BLaER1 treated with 17β-estradiol and CSF1 and Interleukin-3, amounts not matched to agents 10 nM and 100 nM (cell line): ENCODE measurements around the gene LRRC75B.

Source experiments
- H3K27ac ChIP-seq, 11 experiments: shearing (Covaris generic); formaldehyde crosslinking; 2 replicates each; pipeline ENCODE4 v1.8.1; 2022
- H3K27me3 ChIP-seq, 11 experiments: shearing (Covaris generic); formaldehyde crosslinking; 2 replicates each; pipeline ENCODE4 v1.8.1; 2022
- H3K36me3 ChIP-seq, 11 experiments: shearing (Covaris generic); formaldehyde crosslinking; 2 replicates each; pipeline ENCODE4 v1.8.1; 2022
- H3K4me1 ChIP-seq, 10 experiments: shearing (Covaris generic); formaldehyde crosslinking; 2 replicates each; pipeline ENCODE4 v1.8.1; 2022
- H3K4me2 ChIP-seq, 11 experiments: shearing (Covaris generic); formaldehyde crosslinking; 2 replicates each; pipeline ENCODE4 v1.8.1; 2022
- H3K4me3 ChIP-seq, 10 experiments: shearing (Covaris generic); formaldehyde crosslinking; 2 replicates each; pipeline ENCODE4 v1.8.1; 2022
- H3K9ac ChIP-seq, 11 experiments: shearing (Covaris generic); formaldehyde crosslinking; 2 replicates each; pipeline ENCODE4 v1.8.1; 2022
- H3K9me3 ChIP-seq, 11 experiments: shearing (Covaris generic); formaldehyde crosslinking; replicated peaks in 1 of 11; 2 replicates each; pipeline ENCODE4 v1.8.1; 2022
- H4K20me1 ChIP-seq, 11 experiments: shearing (Covaris generic); formaldehyde crosslinking; 2 replicates each; pipeline ENCODE4 v1.8.1; 2022
- Cebpa-rat ChIP-seq, 11 experiments: shearing (Covaris generic); IDR thresholded peaks; 2 replicates each; pipeline ENCODE4 v1.8.1; 2022

Gene LRRC75B

DNA sequence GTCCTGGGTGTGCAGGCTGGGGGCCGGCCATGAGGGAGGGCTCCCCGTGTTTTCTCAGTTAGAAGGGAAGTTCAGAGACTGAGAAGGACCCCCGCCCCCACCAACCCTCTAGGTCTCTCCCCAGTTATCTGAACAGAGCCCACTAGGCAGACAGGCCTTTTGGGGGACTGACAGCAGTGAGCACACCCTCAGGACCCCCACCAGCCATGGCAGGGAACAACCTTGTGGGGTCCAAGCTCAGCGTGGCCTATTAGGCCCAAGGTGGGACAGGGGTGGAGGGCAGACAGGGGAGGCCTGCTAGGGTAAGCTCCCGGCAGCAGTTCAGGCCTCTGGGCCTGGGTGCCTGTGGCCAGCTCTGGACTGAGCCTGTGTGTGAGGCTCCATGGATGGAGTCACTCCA is 5.6 kb downstream of the LRRC75B start:
- H3K4me1 ChIP-seq = peaks cover 8 to 43% (median 28%) of the 10 kb centered on the region in 10 experiments; a peak in 18 of 20 replicates
- no peak overlapping the region for H3K4me3 ChIP-seq
- peak overlapping the region in 1 of 11 experiments; percentile 68; a peak in 1 of 22 replicates for H3K9ac ChIP-seq
- H3K9me3 ChIP-seq = no peaks in the 10 kb centered on the region
- H3K27me3 ChIP-seq = peaks cover 8 to 13% (median 10%) of the 10 kb centered on the region in 11 experiments
- H4K20me1 ChIP-seq = peaks cover 0 to 46% (median 15%) of the 10 kb centered on the region in 11 experiments; a peak in 10 of 22 replicates
- 0 out of 22 replicates have a peak, but pooled peaks cover 0 to 5% (median 0%) of the 10 kb centered on the region in 11 experiments for H3K36me3 ChIP-seq
- peak overlapping the region in 8 of 11 experiments; percentile 68 to 92 (median 84); a peak in 14 of 22 replicates for H3K4me2 ChIP-seq
- no peak overlapping the region for H3K27ac ChIP-seq
- TF ChIP-seq Cebpa-rat (IDR thresholded peaks at IDR 0.05) = no peak

DNA sequence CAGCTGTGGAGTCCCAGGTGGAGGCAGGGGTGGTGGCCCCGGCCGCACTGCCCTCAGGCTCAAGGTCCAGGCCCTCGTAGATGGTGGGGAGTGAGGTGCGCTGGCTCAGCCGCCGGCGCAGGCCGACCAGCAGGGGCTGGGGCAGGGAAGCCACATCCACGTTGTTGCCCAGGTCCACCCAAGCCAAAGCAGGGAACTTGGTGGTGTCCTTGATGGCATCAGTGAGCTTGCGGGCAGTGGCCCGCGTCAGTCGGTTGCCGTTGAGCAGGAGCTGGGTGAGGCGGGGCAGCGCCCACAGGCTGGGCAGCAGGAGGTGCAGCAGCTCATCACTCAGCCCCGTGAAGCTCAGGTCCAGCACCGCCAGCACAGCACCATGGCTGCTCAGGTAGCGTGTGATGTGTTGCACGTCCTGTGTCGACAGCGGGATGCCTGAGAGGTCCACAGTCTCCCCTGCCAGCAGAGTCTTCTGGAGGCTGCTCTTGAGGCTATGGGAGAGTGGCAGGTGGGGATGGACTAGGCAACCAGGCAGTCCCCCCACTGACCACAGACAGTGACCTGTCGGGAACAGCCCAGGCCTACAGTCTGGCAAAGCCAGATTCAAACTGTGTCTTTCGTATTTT is 6.8 kb downstream of the LRRC75B start:
- H3K9me3 ChIP-seq = no peaks in the 10 kb centered on the region
- H3K4me2 ChIP-seq = peak overlapping the region in 3 of 11 experiments; percentile 15 to 29 (median 18); a peak in 4 of 22 replicates
- TF ChIP-seq Cebpa-rat (IDR thresholded peaks at IDR 0.05) = no peak
- peaks cover 0 to 40% (median 15%) of the 10 kb centered on the region in 11 experiments; a peak in 10 of 22 replicates for H4K20me1 ChIP-seq
- H3K36me3 ChIP-seq = 0 out of 22 replicates have a peak, but pooled peaks cover 0 to 5% (median 0%) of the 10 kb centered on the region in 11 experiments
- no peak overlapping the region for H3K9ac ChIP-seq
- no peak overlapping the region for H3K4me3 ChIP-seq
- H3K27me3 ChIP-seq = peaks cover 0 to 1% (median 0%) of the 10 kb centered on the region in 11 experiments; a peak in 2 of 22 replicates
- peaks cover 8 to 40% (median 26%) of the 10 kb centered on the region in 10 experiments; a peak in 18 of 20 replicates for H3K4me1 ChIP-seq
- no peak overlapping the region for H3K27ac ChIP-seq

DNA sequence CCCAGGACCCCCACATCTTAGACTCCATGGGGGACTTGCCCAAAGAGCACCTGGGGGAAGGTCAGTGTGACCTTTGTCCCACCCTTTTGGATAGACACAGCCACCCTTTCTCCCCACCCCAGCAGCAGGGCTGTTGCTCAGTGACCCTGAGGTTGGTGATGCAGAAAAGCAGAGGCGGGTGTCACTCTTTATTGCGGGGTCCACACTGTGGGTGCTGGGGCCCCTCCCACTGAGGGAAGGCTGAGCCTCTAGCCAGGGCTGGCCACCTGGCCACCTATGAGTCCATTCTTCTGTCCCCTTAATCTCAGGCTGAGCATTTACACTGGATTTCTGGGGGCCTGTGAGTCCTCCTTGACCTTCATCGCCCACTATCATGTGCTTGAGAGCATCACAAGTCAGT is 7.4 kb downstream of the LRRC75B start:
- no peak overlapping the region for H3K4me3 ChIP-seq
- H3K4me1 ChIP-seq = peaks cover 8 to 40% (median 26%) of the 10 kb centered on the region in 10 experiments; a peak in 18 of 20 replicates

DNA sequence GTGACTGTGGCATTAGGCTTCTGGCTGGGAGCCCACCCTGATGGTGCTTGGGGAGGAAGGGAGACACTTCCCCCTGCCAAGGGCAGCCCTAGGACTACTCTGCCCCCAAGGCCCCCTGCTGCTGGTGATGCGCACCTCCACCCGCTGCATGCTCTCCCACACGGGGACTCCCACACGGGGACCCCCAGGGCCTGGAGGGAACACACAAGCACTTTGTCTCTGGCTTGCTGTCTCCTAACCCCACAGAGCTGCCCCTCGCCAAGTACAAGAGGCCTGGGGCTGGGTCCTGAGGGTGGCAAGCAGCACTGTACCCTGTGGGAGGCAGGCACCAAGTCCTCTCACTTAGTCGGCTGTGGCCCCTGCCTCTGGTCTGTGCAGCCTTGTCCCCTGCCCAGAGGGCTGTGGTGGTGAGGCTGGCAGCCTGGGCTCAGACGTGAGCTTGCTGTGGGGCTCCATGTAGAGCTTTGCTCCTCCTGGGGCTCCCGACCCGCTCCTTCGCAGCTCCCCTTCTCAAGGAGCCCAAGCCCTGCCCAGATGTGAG is 7.9 kb downstream of the LRRC75B start:
- Histone ChIP-seq H3K9ac (no peak overlapping the region), H3K4me1 (peaks cover 8 to 40% (median 26%) of the 10 kb centered on the region in 10 experiments; a peak in 18 of 20 replicates), H4K20me1 (peaks cover 0 to 34% (median 15%) of the 10 kb centered on the region in 11 experiments; a peak in 10 of 22 replicates), H3K27ac (no peak overlapping the region), H3K27me3 (no peaks in the 10 kb centered on the region; a peak in 1 of 22 replicates), H3K4me3 (no peak overlapping the region), H3K4me2 (no peak overlapping the region), H3K36me3 (0 out of 22 replicates have a peak, but pooled peaks cover 0 to 5% (median 0%) of the 10 kb centered on the region in 11 experiments), H3K9me3 (no peaks in the 10 kb centered on the region)
- no peak for TF ChIP-seq Cebpa-rat (IDR thresholded peaks at IDR 0.05)

More for the DNA sequence above, 7.4 kb downstream of the LRRC75B start:
- Histone ChIP-seq H3K27ac (no peak overlapping the region), H4K20me1 (peaks cover 0 to 36% (median 15%) of the 10 kb centered on the region in 11 experiments; a peak in 10 of 22 replicates), H3K4me2 (peak overlapping the region in 3 of 11 experiments; percentile 15 to 29 (median 18); a peak in 2 of 22 replicates), H3K9ac (no peak overlapping the region), H3K36me3 (0 out of 22 replicates have a peak, but pooled peaks cover 0 to 5% (median 0%) of the 10 kb centered on the region in 11 experiments), H3K9me3 (no peaks in the 10 kb centered on the region), H3K27me3 (no peaks in the 10 kb centered on the region; a peak in 1 of 22 replicates)
- TF ChIP-seq Cebpa-rat (IDR thresholded peaks at IDR 0.05) = no peak

DNA sequence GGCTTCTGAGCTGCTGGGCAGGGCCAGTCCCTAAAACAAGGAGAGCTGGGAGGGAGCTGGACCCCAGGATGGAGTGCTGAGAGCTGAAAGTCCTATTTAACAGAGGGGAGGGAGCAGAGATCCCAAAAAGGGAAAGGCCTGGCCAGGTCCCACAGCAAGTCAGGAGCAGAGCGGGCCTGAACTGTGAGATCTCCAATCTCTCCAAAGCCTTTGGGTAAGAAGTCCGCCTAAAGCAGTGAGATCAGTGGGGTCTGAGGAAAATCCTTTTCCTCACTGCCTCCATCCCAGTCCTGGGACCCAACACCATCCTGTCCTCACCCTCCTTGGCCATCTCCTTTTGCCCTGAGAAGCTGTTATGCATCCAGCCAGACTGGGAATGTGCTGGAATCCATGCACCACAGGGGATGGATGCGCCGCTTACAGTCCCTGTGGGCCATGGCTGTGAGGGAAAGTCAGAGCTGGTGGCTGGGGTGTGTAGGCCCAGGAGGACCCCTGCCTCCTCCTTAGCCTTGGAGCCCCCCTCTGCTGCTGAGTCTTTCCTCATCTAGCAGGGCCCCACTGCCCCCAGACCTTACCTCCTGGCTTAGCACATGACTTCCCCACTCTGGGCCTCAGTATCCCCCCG is 8.6 kb downstream of the LRRC75B start:
- Histone ChIP-seq H3K9ac (0 out of 22 replicates have a peak overlapping the region, but pooled peaks of 1 of the 11 experiments have one; percentile 0), H3K4me2 (no peak overlapping the region)

DNA sequence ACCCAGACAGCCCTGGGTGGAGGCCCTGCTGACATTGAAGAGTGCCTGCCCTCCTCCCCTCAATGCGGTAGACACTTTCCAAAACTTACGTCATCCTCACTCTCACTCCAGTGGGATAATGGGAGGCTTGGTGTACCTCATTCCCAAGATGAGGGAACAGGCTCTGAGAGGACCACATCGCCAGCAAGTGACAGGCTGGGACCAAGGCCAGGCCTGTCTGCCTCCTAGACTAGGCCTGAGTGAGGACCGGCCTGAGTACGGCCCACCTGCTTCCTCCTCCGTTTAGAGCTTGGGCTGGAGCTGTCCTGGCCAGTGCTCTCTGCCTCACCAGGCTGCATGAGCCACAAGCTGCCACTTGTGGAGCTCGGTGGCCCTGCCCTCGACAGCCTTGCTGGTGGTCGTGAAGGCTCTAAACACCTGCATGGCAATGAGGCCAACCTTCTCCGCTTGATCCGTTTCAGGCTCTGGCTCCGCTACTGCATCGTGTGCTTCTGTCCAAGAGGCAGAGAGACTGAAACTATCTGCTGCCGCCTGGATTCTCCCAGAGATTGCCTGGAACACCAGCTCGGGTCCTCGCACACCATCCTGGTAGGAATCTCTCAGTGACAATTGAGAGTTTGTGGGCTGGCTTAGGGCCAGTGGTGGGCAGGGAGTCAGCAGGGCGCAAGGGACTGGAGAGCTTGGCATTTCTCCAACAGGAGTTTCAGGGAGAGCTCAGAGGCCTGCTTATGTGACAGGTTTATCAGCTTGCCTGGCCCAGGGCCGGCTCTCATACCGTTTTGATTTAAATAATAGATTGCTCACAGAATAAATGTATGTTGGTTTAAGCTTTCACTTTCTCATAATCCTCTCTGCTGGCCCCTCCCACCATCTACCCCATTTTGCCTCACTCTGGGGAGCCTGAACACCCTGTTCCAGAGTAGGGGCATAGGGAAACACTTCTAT is 9.4 kb downstream of the LRRC75B start:
- peaks cover 0 to 9% (median 2%) of the 10 kb centered on the region in 11 experiments; a peak in 6 of 22 replicates for H3K36me3 ChIP-seq
- H3K27me3 ChIP-seq = no peaks in the 10 kb centered on the region
- H3K4me2 ChIP-seq = no peak overlapping the region
- no peak for TF ChIP-seq Cebpa-rat (IDR thresholded peaks at IDR 0.05)
- H3K9me3 ChIP-seq = no peaks in the 10 kb centered on the region
- H3K4me1 ChIP-seq = peaks cover 7 to 27% (median 13%) of the 10 kb centered on the region in 10 experiments; a peak in 19 of 20 replicates
- H3K27ac ChIP-seq = no peak overlapping the region
- H4K20me1 ChIP-seq = peaks cover 0 to 19% (median 7%) of the 10 kb centered on the region in 11 experiments; a peak in 8 of 22 replicates
- H3K4me3 ChIP-seq = no peak overlapping the region
- peak overlapping the region in 2 of 11 experiments; percentile 0 to 37; a peak in 1 of 22 replicates for H3K9ac ChIP-seq

More for the DNA sequence above, 8.6 kb downstream of the LRRC75B start:
- no peak for TF ChIP-seq Cebpa-rat (IDR thresholded peaks at IDR 0.05)
- no peak overlapping the region for H3K27ac ChIP-seq
- H3K36me3 ChIP-seq = 0 out of 22 replicates have a peak, but pooled peaks cover 0 to 5% (median 0%) of the 10 kb centered on the region in 11 experiments
- no peaks in the 10 kb centered on the region; a peak in 1 of 22 replicates for H3K27me3 ChIP-seq
- H3K4me3 ChIP-seq = no peak overlapping the region
- H4K20me1 ChIP-seq = peaks cover 0 to 27% (median 12%) of the 10 kb centered on the region in 11 experiments; a peak in 9 of 22 replicates
- H3K9me3 ChIP-seq = no peaks in the 10 kb centered on the region
- peaks cover 8 to 35% (median 21%) of the 10 kb centered on the region in 10 experiments; a peak in 18 of 20 replicates for H3K4me1 ChIP-seq

DNA sequence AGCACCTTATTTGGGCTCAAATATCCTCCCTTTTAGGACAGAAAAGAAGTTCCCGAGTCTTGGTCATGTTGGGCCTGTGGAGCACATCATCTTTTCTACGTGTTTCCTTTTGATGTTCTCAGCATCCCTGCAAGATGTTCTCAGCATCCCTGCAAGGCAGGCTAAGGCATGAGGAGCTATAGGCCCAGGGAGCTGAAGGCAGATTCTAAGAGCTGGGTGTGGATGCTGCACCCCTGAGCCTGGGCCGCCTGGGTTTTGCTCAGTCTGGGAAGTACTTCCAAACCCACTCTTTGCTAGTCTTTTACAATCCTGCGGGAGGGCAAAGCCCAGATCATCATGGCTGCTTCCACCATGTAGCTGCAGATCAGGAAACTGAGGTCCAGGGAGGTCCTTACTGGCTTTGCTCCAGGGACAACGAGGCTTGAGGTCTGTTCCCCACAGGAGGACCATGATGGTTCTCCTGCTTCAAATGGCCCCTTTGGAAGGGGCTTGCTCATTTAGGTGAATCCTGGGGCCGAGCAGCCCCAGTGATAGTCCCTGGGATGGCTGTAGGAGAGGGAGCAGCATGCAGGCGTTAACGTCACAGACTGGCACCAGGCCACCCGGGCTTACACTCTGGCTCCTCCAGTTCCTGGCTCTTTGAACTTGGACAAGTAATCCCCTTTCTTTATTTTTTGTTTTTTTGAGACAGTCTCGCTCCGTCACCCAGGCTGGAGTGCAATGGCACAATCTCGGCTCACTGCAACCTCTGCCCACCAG is 10.6 kb downstream of the LRRC75B start:
- H3K4me3 ChIP-seq = no peak overlapping the region
- peaks cover 0 to 15% (median 10%) of the 10 kb centered on the region in 10 experiments; a peak in 12 of 20 replicates for H3K4me1 ChIP-seq
- no peak overlapping the region for H3K9ac ChIP-seq
- H3K36me3 ChIP-seq = peaks cover 6 to 21% (median 13%) of the 10 kb centered on the region in 11 experiments; a peak in 18 of 22 replicates
- H3K4me2 ChIP-seq = no peak overlapping the region
- H3K9me3 ChIP-seq = no peaks in the 10 kb centered on the region
- H4K20me1 ChIP-seq = peaks cover 0 to 15% (median 2%) of the 10 kb centered on the region in 11 experiments; a peak in 5 of 22 replicates
- no peaks in the 10 kb centered on the region for H3K27me3 ChIP-seq
- no peak overlapping the region for H3K27ac ChIP-seq
- no peak for TF ChIP-seq Cebpa-rat (IDR thresholded peaks at IDR 0.05)
